Measurements from ENCODE around the gene PHC3. TPM values are rescaled to one million over a fixed set of nuclear protein-coding genes. Genes with fewer than 3 reads are reported as not detected.
A peak's percentile ranks its signal among the peaks of the same experiment; 100 is the strongest.
"Not testable (repeated sequence)": the region's sequence is repeated elsewhere in the genome, so short reads cannot be mapped to it uniquely, and the experiment has no call there.

PHC3 gene
- total and polyA plus RNA-seq, 2 of the 13 experiments (the other 11 are each of a cell fraction or from before 2014, with no cell fraction given), result 24.1 to 49.0 TPM

GRCh38 chr3:170195759-170196158, 14.2 kb upstream of the PHC3 start:
- intact Hi-C loops (cut with micrococcal nuclease; ENCODE audit: unreplicated experiment); BruUV-seq (replicated peaks); FAIRE-seq: not testable (repeated sequence)

GRCh38 chr3:170189398-170190256, 8.1 kb upstream of the PHC3 start:
- intact Hi-C loops (cut with micrococcal nuclease; ENCODE audit: unreplicated experiment), result loop anchor here (2.0 to 5.0 kb wide), 3 partner anchors 15 to 178 kb away; no protein-coding TSS in a partner anchor
- no peaks in the 10 kb centered on the region for H3K79me2 ChIP-seq (ENCODE audit: insufficient read depth, low read length)
- H3K4me2 ChIP-seq (ENCODE audit: low read depth, low read length), result peak overlapping the region; percentile 67
- H3K36me3 ChIP-seq (replicated peaks in 1 of 2; ENCODE audit: control insufficient read depth in 1 of 2, insufficient read depth in 2 of 2, low read length in 2 of 2), result no peaks in the 10 kb centered on the region
- no peak overlapping the region for H3K27ac ChIP-seq (ENCODE audit: extremely low read length, insufficient read depth, low read length)
- ATAC-seq (peak; percentile 50), FAIRE-seq (no peak), DNase-seq (ENCODE audit: low spot score) (no peak)
- ChIA-PET POLR2A (interaction anchor here (1.2 kb wide), 1 partner anchor 11 kb away, joined by 3 read pairs; no protein-coding TSS in a partner anchor), CTCF (ENCODE audit: low intra/inter-chr PET ratio, low total read pairs) (no interaction called here)
- peaks cover 29% of the 10 kb centered on the region for H3K4me1 ChIP-seq (ENCODE audit: insufficient read depth, low read length)
- no peaks in the 10 kb centered on the region for H4K20me1 ChIP-seq (ENCODE audit: insufficient read depth, low read length)
- H3K27me3 ChIP-seq (ENCODE audit: control insufficient read depth in 1 of 2, insufficient read depth in 2 of 2, low read length in 2 of 2), result no peaks in the 10 kb centered on the region
- 0 out of 2 replicates have a peak, but pooled peaks have one; percentile 3 for TF ChIP-seq ADNP (CRISPR knock-in tag; IDR thresholded peaks at IDR 0.05)
- TF ChIP-seq ZNF280B (CRISPR knock-in tag; IDR thresholded peaks at IDR 0.05; ENCODE audit: borderline replicate concordance), result no peak
- TF ChIP-seq CSRNP1 (CRISPR knock-in tag; IDR thresholded peaks at IDR 0.05), result no peak
- TF ChIP-seq TEAD3 (CRISPR knock-in tag; optimal IDR thresholded peaks at IDR 0.05; ENCODE audit: borderline replicate concordance), result peak; percentile 2
- TF ChIP-seq POGK (CRISPR knock-in tag; conservative IDR thresholded peaks at IDR 0.05), result no peak
- no peak for TF ChIP-seq NR2F2 (IDR thresholded peaks at IDR 0.05; ENCODE audit: borderline replicate concordance, low read depth)
- TF ChIP-seq ZNF709 (CRISPR knock-in tag; IDR thresholded peaks at IDR 0.05), result 0 out of 2 replicates have a peak, but pooled peaks have one; percentile 26
- WGBS (ENCODE audit: low lambda C conversion rate), result 54% methylated on average over 4 of the region's 4 CpGs
- H3K9ac ChIP-seq (ENCODE audit: insufficient read depth, low read depth, low read length), result no peak overlapping the region
- no peaks in the 10 kb centered on the region for H3K9me3 ChIP-seq (ENCODE audit: low read length)
- in situ Hi-C loops (cut with HindIII; ENCODE audit: extremely low pct_ligation_motif_present, low pct_unique_long_range_greater_than_20kb), result no loop called here
- peak overlapping the region; percentile 70 for H2AFZ ChIP-seq (ENCODE audit: low read length)
- no TSS peak for BruUV-seq (replicated peaks)
- H3K4me3 ChIP-seq (replicated peaks in 1 of 3; ENCODE audit: insufficient read depth in 1 of 3, low read depth in 2 of 3, low read length in 3 of 3), result peak overlapping the region in 1 of 3 experiments; percentile 25; a peak in 1 of 6 replicates

More at GRCh38 chr3:170195759-170196158, 14.2 kb upstream of the PHC3 start:
- H3K79me2 ChIP-seq (ENCODE audit: insufficient read depth, low read length); H3K4me2 ChIP-seq (ENCODE audit: low read depth, low read length); H3K36me3 ChIP-seq (replicated peaks in 1 of 2; ENCODE audit: control insufficient read depth in 1 of 2, insufficient read depth in 2 of 2, low read length in 2 of 2); H3K27me3 ChIP-seq (ENCODE audit: control insufficient read depth in 1 of 2, insufficient read depth in 2 of 2, low read length in 2 of 2); in situ Hi-C loops (cut with HindIII; ENCODE audit: extremely low pct_ligation_motif_present, low pct_unique_long_range_greater_than_20kb); H4K20me1 ChIP-seq (ENCODE audit: insufficient read depth, low read length); H3K27ac ChIP-seq (ENCODE audit: extremely low read length, insufficient read depth, low read length); CTCF ChIA-PET (ENCODE audit: low intra/inter-chr PET ratio, low total read pairs); DNase-seq (ENCODE audit: low spot score); H3K9me3 ChIP-seq (ENCODE audit: low read length); ATAC-seq; POLR2A ChIA-PET; H3K9ac ChIP-seq (ENCODE audit: insufficient read depth, low read depth, low read length); H3K4me3 ChIP-seq (replicated peaks in 1 of 3; ENCODE audit: insufficient read depth in 1 of 3, low read depth in 2 of 3, low read length in 3 of 3): not testable (repeated sequence)
- peak overlapping the region; percentile 9 for H2AFZ ChIP-seq (ENCODE audit: low read length)
- H3K4me1 ChIP-seq (ENCODE audit: insufficient read depth, low read length), result peaks cover 27% of the 10 kb centered on the region
- WGBS (ENCODE audit: low lambda C conversion rate), result 52% methylated on average over 3 of the region's 3 CpGs
- TF ChIP-seq SIX1 (CRISPR knock-in tag; IDR thresholded peaks at IDR 0.05; ENCODE audit: borderline replicate concordance), result peak; percentile 77; the same call in 1 of the 2 replicates
